ENCODE measurements around the gene ITM2B. TPM values are rescaled to one million over a fixed set of nuclear protein-coding genes. Genes with fewer than 3 reads are reported as not detected.

ITM2B gene
- total RNA-seq, 2 donors from 2014 or later = 233 to 254 TPM

DNA sequence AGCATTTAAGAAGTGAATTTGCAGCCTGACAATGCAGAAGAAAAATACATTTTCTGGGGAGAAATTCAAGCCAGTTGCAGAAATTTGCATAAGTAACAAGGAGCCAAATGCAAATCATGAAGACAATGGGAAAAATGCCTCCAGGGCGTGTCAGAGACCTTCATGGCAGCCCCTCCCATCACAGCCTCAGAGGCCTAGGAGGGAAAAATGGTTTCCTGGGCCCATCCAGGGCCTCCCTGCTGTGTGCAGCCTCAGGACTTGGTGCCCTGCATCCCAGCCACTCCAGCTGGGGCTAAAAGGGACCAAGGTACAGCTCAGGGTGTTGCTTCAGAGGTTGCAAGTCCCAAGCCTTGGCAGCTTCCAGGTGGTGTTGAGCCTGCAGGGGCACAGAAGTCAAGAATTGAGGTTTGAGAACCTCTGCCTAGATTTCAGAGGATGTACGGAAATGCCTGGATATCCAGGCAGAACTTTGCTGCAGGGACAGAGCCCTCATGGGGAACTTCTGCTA is 16.7 kb upstream of the ITM2B start:
- TF ChIP-seq POLR2A (IDR thresholded peaks at IDR 0.05) (no peak), CTCF (IDR thresholded peaks at IDR 0.05) (no peak)
- intact Hi-C loops (cut with DNase I) = no loop called here
- Histone ChIP-seq H3K27me3 (no peaks in the 10 kb centered on the region), H3K4me1 (no peaks in the 10 kb centered on the region), H3K9me3 (no peaks in the 10 kb centered on the region), H3K27ac (no peak overlapping the region), H3K36me3 (replicated peaks in 1 of 2; ENCODE audit: insufficient read depth in 1 of 2, low read depth in 2 of 2) (no peaks in the 10 kb centered on the region), H3K4me3 (no peak overlapping the region)
- 90 to 93% methylated on average over 2 of the region's 2 CpGs for WGBS, 2 donors
- ATAC-seq (no peak), DNase-seq (no peak)

- Histone ChIP-seq H3K27ac (peak overlapping the region in 1 of 4 donors; percentile 66), H3K36me3 (replicated peaks in 1 of 2; ENCODE audit: insufficient read depth in 1 of 2, low read depth in 2 of 2) (no peaks in the 10 kb centered on the region), H3K9me3 (no peaks in the 10 kb centered on the region), H3K4me3 (no peak overlapping the region), H3K27me3 (no peaks in the 10 kb centered on the region), H3K4me1 (no peaks in the 10 kb centered on the region)
- no peak for TF ChIP-seq POLR2A (IDR thresholded peaks at IDR 0.05)
- TF ChIP-seq CTCF (IDR thresholded peaks at IDR 0.05) = no peak
- WGBS, 2 donors = 74 to 76% methylated on average over 2 of the region's 2 CpGs
- intact Hi-C loops (cut with DNase I) = no loop called here
- ATAC-seq (no peak), DNase-seq (no peak)
These were observed 12.4 kb upstream of the ITM2B start for GRCh38 chr13:48220592-48220980.

DNA sequence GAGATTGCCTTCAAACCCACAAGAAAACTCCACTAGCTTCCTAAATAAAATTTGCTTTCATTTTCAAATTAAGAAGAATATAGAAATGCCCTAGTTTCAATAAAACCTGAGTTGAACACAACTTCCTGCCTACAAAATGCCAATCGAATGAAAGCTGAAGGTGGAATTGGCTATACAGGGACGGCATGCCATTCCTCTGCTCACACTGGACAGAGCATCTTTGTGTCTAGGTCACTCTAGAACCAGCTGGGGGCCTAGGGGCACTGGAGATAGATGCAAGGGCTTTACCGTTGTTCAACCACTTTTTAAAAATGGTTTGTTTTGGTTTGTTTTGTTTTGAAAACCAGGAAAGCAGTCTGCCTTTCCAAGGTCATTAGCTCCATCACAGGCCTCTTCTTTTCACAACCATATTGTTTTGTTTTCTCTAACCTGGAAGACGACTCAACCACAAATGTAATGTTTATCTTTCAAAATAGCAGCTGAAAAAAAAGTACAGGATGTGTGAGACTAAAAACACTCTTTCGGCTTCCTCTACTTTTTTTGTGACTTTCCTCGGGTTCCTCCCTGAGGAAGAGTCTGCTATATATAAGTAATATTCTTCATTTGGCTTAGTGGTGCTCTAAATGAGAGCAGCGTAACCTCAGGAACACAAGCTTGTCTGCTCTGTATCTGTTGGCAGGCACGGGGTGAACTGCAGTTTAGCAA is 11.9 kb upstream of the ITM2B start:
- Histone ChIP-seq H3K4me3 (no peak overlapping the region), H3K4me1 (no peaks in the 10 kb centered on the region), H3K27me3 (no peaks in the 10 kb centered on the region), H3K9me3 (no peaks in the 10 kb centered on the region), H3K27ac (peak overlapping the region in 3 of 4 donors; percentile 8 to 66 (median 18)), H3K36me3 (replicated peaks in 1 of 2; ENCODE audit: insufficient read depth in 1 of 2, low read depth in 2 of 2) (no peaks in the 10 kb centered on the region)
- 54 to 58% methylated on average over 8 of the region's 8 CpGs for WGBS, 2 donors
- intact Hi-C loops (cut with DNase I) = no loop called here
- DNase-seq (peak in 1 of 4 donors; percentile 28), ATAC-seq (no peak)
- TF ChIP-seq CTCF (IDR thresholded peaks at IDR 0.05) = no peak
- TF ChIP-seq POLR2A (IDR thresholded peaks at IDR 0.05) = no peak

DNA sequence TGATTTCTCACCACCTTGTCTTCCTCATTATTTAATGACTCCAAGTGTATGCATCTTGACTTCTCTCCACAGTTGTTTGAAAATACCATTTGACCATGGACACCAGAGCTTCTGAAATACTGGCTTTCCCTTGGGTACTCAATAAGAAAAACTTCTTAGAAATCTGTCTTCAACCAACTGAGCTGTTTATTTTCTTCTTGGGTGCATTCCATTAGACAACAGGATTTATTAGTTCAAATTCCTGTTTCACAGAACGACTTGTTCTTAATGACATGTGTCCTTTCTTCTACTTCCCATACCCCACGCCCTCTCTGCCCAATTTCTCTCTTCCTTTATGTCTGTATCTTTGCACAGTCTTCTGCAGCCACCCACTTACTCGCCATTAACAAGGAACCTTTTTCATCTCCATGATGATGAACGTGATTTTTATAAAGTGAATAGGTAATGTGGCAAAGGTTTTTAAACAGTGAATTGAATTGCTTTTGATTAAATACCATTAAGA is 11.3 kb upstream of the ITM2B start:
- no peak overlapping the region for H3K4me3 ChIP-seq
- H3K4me1 ChIP-seq = no peaks in the 10 kb centered on the region
- no peaks in the 10 kb centered on the region for H3K27me3 ChIP-seq
- no peaks in the 10 kb centered on the region for H3K36me3 ChIP-seq (replicated peaks in 1 of 2; ENCODE audit: insufficient read depth in 1 of 2, low read depth in 2 of 2)
- WGBS, 2 donors = 49 to 67% methylated on average over 4 of the region's 4 CpGs
- peak in 1 of 4 donors; percentile 7 for DNase-seq
- no peaks in the 10 kb centered on the region for H3K9me3 ChIP-seq
- peak overlapping the region in 2 of 4 donors; percentile 8 to 66 for H3K27ac ChIP-seq
- no peak for ATAC-seq
- intact Hi-C loops (cut with DNase I) = no loop called here
- TF ChIP-seq CTCF (IDR thresholded peaks at IDR 0.05) (no peak), POLR2A (IDR thresholded peaks at IDR 0.05) (no peak)
